GM21447 (cell line): Measurements from ENCODE around the gene ANXA2R.

ENCODE experiments used
- ATAC-seq: cut with Tn5 transposase; IDR thresholded peaks from one replicate; pipeline ENCODE4 v1.9.1; 2021; ENCODE audit not compliant: unreplicated experiment

ANXA2R gene

DNA sequence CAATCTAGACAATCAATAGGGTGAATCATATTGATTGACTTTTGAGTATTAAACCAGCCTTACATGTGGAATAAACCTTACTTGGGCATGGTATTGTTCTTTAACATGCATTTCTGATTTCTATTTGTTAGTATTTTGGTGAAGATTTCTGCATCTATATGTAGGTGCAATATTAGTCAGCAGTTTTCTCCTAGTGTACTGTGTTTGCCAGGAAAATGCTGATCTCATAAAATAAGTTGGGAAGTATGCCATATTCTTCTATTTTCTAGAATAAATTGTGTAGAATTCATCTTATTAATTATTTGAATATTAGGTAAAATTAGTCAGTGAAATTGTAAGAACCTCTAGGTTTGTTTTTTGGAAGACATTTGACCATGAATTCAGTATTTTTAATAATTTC, 38.4 kb downstream of the ANXA2R start:
- ATAC-seq = no peak

DNA sequence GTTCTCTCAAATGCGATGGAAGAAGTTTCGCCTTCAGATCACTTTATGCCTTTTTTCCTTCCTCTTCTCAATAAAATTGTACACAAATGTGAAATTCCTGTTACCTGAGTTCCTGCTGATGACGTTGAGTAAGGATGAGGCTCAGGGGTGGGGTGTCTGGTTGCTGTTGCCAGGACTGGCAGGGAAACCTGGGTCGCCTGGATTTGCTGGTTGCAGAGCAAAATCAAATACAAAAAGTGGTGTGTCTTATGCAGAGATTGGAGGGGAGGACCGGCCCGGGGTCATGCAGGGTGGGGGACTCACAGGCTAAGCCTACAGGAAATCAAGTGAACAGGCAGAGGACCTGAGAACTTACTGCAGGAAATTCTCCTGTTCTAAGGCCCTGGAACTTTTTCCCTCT, 39.2 kb downstream of the ANXA2R start:
- no peak for ATAC-seq

DNA sequence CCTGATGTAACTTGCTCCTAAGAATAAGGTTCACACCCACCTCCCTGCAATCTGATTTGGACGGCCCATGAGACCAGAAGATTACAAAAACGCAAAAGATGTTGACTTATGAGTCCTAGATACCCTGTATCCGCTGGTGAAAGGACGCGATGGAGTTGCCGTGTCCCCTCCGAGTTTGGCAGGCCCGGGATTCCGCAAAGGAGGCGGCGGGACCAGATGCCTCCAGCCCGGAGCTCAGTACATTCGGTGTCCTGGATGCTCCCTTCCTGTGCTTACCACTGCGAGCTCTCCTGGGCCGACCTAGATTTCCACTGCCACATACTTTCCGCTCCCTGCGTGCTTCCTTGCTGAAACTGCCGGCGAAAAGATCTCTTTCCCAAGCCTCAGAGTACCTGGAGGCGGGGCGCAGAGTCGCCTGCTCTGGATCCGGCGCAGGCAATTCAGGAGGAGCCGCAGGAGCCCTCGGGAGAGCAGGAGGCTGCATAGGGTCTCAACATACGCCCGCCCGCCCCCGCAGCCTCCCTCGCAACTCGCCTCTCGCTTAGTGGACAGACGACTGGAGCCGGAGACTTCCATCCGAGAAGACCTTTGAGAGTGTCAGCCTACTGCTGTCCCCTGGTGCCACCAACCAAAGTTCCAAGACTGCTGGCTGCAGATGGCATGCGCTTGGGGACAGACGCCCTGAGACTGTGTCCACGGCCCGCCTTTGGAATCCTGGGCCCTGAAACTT, 39.8 kb downstream of the ANXA2R start:
- ATAC-seq = no peak

DNA sequence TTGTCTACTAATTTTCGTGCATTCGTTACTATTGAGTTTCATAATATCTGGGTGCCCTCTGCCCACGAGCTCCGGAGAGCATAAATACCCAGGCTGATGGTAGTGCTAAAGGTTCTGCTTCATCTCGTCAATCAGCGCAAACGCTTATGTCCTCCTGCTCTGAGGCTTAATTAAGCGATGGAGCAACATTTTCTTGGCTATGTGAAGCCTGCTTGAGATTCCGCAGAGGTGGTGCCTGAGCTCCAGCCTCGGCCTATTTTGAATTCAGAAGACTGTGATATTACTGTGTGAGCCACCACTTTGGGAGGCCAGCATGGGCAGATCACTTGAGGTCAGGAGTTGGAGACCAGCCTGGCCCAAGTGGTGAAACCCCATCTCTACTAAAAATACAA, 44.8 kb downstream of the ANXA2R start:
- no peak for ATAC-seq

DNA sequence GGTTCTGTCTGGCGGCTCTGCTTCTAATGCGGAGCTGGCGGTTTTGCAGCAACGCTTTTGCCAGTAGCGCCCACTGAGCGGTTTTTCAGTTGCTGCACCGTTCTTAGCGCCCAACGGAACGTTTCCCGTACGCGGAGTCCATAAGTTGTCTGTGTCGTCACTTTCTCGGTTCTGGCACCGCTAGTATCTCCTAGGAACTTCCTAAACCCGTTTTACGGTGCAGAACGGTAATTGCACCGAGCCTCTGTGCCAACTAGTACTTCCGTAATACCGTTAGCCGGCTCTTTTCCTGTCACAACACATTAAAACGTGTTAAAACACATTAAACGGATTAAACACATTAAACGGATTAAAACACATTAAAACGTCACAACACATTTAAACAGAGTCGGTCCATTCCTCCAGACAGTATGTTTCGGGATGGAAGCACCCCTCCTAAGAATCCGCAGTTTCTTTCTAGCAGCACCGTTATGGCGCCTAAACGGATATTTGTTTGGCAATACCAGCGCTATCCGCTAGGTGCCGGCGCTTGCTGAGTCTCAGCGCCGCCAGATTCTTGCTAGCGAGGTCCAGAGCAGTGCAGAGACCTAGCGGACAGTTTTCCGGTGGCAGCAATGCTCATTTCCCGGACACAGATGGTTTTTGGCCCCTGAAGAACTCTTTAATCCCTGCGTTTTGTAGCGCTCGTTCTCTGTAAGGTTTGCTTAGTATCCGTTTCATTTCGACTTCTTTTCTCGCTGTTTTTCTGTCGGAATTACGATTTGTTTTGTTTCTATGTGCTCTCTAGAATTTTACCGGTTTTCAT, 45.4 kb downstream of the ANXA2R start:
- peak; percentile 45 for ATAC-seq

DNA sequence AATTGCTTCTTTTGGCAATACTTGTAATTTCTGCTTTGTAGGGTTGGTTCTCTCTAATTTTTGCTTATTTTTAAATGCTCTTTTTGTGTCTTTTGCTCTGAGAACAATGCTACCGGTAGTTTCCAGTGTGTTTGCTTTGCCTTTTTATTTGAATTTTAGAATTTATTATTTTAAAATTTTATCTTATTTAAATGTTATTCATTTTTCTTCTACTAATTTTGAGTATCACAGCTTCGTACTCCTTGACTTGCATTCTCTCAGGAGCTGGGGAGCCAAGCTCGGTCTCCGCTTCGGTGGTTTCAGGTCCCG, 45.9 kb downstream of the ANXA2R start:
- ATAC-seq = no peak

DNA sequence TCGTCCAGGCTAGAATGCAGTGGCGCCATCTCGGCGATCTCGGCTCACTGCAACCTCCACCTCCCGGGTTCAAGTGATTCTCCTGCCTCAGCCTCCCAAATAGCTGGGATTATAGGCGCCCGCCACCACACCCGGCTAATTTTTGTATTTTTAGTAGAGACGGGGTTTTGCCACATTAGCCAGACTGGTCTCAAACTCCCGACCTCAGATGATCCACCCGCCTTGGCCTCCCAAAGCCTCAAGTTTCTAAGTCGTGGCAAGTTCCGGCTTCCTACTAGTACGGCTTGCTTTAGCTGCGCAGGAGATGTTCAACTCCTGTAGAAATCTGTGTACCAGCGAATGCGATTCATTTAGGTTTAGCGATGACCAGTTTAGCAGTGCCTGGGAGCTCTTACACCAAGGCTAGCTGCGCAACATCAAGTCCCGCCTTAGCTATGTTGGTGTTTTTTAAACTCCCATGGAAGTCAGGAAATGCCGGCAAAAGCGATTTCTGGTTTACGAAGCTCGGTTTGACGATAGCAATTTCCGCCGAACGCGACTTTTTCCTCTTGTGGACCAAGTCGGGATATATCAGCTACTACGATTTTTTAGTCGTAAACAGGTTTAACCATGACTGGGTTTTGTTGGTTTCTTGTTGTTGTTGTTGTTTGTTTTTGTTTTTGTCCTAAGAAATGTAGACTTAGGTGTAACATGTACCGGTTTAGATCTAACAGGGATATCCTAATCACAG, 46.4 kb downstream of the ANXA2R start:
- peak; percentile 4 for ATAC-seq

DNA sequence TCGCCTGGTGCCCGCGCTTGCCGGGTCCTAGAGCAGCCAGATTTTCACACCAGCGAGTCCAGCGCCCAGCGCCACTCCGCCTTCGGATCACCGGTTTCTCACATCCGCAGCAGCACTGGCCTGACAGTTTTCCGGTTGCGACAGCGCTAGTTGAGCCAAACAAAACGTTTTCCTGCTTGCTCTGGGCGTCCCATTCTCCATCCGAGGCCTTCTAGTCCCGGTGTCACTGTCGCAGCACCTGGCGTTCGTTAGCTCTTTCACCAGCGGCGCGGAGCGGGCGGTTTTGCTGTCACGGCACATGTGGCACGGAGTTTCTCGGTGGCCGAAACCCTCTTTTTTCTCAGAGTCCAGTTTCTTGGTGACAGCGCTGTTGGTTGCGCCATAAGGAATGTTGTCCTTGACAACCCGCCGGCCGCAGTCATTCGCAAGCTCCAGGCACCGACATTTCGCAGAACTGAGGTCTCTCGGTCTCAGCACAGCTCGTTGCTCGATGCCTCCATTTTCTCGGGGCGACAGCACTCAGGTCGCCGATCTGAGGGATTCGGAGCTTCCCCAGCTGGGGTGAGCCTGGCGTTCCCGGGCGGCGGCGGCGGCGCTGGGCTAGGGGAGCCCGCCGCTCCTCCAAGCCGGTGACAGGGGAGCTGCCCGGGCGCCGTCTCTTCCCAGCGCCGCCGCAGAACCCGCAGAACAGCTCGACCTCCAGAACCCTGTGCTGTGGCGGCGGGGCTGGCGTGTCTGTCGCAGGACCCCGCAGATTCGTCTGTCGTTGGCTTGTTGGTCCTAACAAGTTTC, 47.8 kb downstream of the ANXA2R start:
- peak; percentile 53 for ATAC-seq

DNA sequence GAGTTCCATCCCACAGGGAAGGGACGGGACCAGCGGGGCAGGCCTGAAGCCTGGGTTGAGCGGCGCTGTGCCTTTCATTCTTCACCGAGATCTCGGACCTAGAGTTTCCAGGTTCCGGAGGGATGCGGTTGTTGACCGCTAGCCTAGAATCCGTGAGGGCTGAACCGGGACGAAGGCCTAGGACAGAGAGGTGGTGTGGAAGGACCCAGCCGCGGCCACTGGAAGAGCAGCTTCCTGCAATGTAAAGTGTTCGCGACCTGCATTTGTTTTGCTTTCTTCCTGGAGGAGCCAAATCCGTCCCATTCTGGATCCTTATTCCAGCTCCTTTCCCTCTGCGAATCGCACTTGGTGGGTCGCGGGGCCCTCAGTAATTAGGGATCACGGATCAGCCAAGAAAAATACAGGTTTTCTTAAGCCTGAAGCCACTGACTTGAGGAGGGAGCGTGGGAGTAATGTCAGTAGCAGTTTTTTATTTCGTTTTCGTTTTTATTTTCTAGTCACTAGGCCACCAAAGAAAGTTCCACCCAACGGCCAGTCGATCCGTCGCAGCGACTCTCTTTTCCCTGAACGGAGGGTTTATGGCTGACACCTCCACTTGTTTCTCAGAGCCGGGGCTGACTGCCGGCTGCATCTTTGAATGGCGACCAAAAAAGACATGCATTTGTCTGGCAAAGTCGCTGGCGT, 48.6 kb downstream of the ANXA2R start:
- ATAC-seq = peak; percentile 33

DNA sequence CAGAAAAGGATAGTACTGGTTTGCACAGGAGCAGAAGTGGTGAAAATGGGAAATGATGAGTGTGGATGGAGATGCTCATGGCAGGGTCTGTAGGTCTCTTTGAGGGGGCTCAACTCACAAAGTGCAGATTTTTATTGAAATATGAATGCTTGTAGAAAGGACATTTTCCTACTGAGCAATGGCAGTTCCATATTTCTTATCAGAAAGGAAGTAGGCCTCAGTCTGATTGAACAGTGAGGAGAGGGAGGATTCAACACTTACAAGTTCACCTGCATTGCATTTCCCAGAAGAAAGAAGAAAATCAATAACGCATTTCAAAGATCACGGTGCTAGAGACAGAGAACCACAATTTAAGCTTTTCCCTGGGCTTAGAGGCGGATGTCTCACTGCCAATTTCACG, 49.2 kb downstream of the ANXA2R start:
- no peak for ATAC-seq
